ENCODE measurements around the gene LRPAP1.
"Not testable (repeated sequence)": the region's sequence is repeated elsewhere in the genome, so short reads cannot be mapped to it uniquely, and the experiment has no call there.

The LRPAP1 gene

GRCh38 chr4:3562127-3562526 lies 29.9 kb upstream of the LRPAP1 start:
- in situ Hi-C loops (cut with MboI; ENCODE audit: low sequenced_read_pairs): not testable (repeated sequence)

GRCh38 chr4:3560465-3560864 lies 28.2 kb upstream of the LRPAP1 start:
- in situ Hi-C loops (cut with MboI; ENCODE audit: low sequenced_read_pairs): not testable (repeated sequence)

- in situ Hi-C loops (cut with MboI; ENCODE audit: low sequenced_read_pairs): not testable (repeated sequence)
Observed at GRCh38 chr4:3559381-3560290, 27.4 kb upstream of the LRPAP1 start.

- in situ Hi-C loops (cut with MboI; ENCODE audit: low sequenced_read_pairs): not testable (repeated sequence)
Observed at GRCh38 chr4:3558514-3558836, 26.3 kb upstream of the LRPAP1 start.

GRCh38 chr4:3557676-3558513 lies 25.7 kb upstream of the LRPAP1 start:
- in situ Hi-C loops (cut with MboI; ENCODE audit: low sequenced_read_pairs): not testable (repeated sequence)

- in situ Hi-C loops (cut with MboI; ENCODE audit: low sequenced_read_pairs): not testable (repeated sequence)
Observed at GRCh38 chr4:3557088-3557492, 24.9 kb upstream of the LRPAP1 start.

- in situ Hi-C loops (cut with MboI; ENCODE audit: low sequenced_read_pairs): not testable (repeated sequence)
Observed at GRCh38 chr4:3556244-3556867, 24.1 kb upstream of the LRPAP1 start.

GRCh38 chr4:3555459-3556070 lies 23.3 kb upstream of the LRPAP1 start:
- in situ Hi-C loops (cut with MboI; ENCODE audit: low sequenced_read_pairs): not testable (repeated sequence)

- in situ Hi-C loops (cut with MboI; ENCODE audit: low sequenced_read_pairs): not testable (repeated sequence)
Observed at GRCh38 chr4:3551366-3551765, 19.1 kb upstream of the LRPAP1 start.

GRCh38 chr4:3550792-3551325 lies 18.6 kb upstream of the LRPAP1 start:
- in situ Hi-C loops (cut with MboI; ENCODE audit: low sequenced_read_pairs): not testable (repeated sequence)

GRCh38 chr4:3550041-3550440 lies 17.8 kb upstream of the LRPAP1 start:
- in situ Hi-C loops (cut with MboI; ENCODE audit: low sequenced_read_pairs): not testable (repeated sequence)

- in situ Hi-C loops (cut with MboI; ENCODE audit: low sequenced_read_pairs): not testable (repeated sequence)
Observed at GRCh38 chr4:3549694-3550001, 17.4 kb upstream of the LRPAP1 start.

- in situ Hi-C loops (cut with MboI; ENCODE audit: low sequenced_read_pairs): not testable (repeated sequence)
Observed at GRCh38 chr4:3548991-3549693, 16.9 kb upstream of the LRPAP1 start.

GRCh38 chr4:3546721-3547120 lies 14.5 kb upstream of the LRPAP1 start:
- in situ Hi-C loops (cut with MboI; ENCODE audit: low sequenced_read_pairs): not testable (repeated sequence)

GRCh38 chr4:3545351-3545750 lies 13.1 kb upstream of the LRPAP1 start:
- in situ Hi-C loops (cut with MboI; ENCODE audit: low sequenced_read_pairs): not testable (repeated sequence)

- in situ Hi-C loops (cut with MboI; ENCODE audit: low sequenced_read_pairs): not testable (repeated sequence)
Observed at GRCh38 chr4:3544259-3545025, 12.2 kb upstream of the LRPAP1 start.

GRCh38 chr4:3543415-3543814 lies 11.2 kb upstream of the LRPAP1 start:
- in situ Hi-C loops (cut with MboI; ENCODE audit: low sequenced_read_pairs): not testable (repeated sequence)

- in situ Hi-C loops (cut with MboI; ENCODE audit: low sequenced_read_pairs): not testable (repeated sequence)
Observed at GRCh38 chr4:3538906-3539305, 6.7 kb upstream of the LRPAP1 start.

GRCh38 chr4:3535812-3536211 lies 3.6 kb upstream of the LRPAP1 start:
- in situ Hi-C loops (cut with MboI; ENCODE audit: low sequenced_read_pairs): not testable (repeated sequence)

Data from hTERT RPE-1 (cell line).